Gastroesophageal sphincter (tissue), 3 donors: Measurements from ENCODE around the gene CR2.
"Not testable (repeated sequence)": the region's sequence is repeated elsewhere in the genome, so short reads cannot be mapped to it uniquely, and the experiment has no call there.

ENCODE experiments used
- CTCF ChIP-seq, 4 experiments: fragments of 200-600 bp in 2 of 4; fragments of 450-650 bp in 2 of 4; sonication (generic) in 1 of 4; IDR thresholded peaks; one replicate each; pipeline ENCODE4 v1.5.1; 2017 to 2019; ENCODE audit warnings: antibody characterized with exemption in 4 of 4, mild to moderate bottlenecking in 2 of 4, moderate library complexity in 2 of 4
- EP300 ChIP-seq: sonication (generic); formaldehyde crosslinking; IDR thresholded peaks from one replicate; pipeline ENCODE4 v1.6.1; 2017; ENCODE audit warnings: antibody characterized with exemption, mild to moderate bottlenecking
- POLR2A ChIP-seq, 2 donors: fragments of 450-650 bp; IDR thresholded peaks; one replicate each; pipeline ENCODE4 v1.6.1; 2017; ENCODE audit warnings: antibody characterized with exemption in 2 of 2, mild to moderate bottlenecking in 2 of 2, moderate library complexity in 1 of 2
- POLR2AphosphoS5 ChIP-seq: sonication (generic); formaldehyde crosslinking; IDR thresholded peaks from one replicate; pipeline ENCODE4 v1.6.1; 2017; ENCODE audit warnings: antibody characterized with exemption

- TF ChIP-seq CTCF (IDR thresholded peaks at IDR 0.05); POLR2AphosphoS5; POLR2A (IDR thresholded peaks at IDR 0.05); EP300: not testable (repeated sequence)
Measured at GRCh38 chr1:207525239-207525638, 71.1 kb downstream of the CR2 start.
